Sigmoid colon (tissue), 4 donors: ENCODE results near the gene TBC1D22A.

Experiments
- EP300 ChIP-seq, 4 donors: sonication (generic); formaldehyde crosslinking; IDR thresholded peaks; one replicate each; pipeline ENCODE4 v1.6.1; 2017; ENCODE audit warnings: antibody characterized with exemption in 4 of 4
- POLR2A ChIP-seq, 2 donors: fragments of 450-650 bp; IDR thresholded peaks; one replicate each; pipeline ENCODE4 v1.6.1; 2016; ENCODE audit warnings: antibody characterized with exemption in 2 of 2, mild to moderate bottlenecking in 2 of 2, moderate library complexity in 2 of 2
- TF ChIP-seq, protein P1 (sequence below), 4 experiments: fragments of 450-650 bp in 3 of 4; fragments of 200-600 bp in 1 of 4; IDR thresholded peaks; one replicate each; pipeline ENCODE4 v1.5.1; 2016 to 2019; ENCODE audit warnings: antibody characterized with exemption in 4 of 4, mild to moderate bottlenecking in 3 of 4, moderate library complexity in 2 of 4

DNA sequence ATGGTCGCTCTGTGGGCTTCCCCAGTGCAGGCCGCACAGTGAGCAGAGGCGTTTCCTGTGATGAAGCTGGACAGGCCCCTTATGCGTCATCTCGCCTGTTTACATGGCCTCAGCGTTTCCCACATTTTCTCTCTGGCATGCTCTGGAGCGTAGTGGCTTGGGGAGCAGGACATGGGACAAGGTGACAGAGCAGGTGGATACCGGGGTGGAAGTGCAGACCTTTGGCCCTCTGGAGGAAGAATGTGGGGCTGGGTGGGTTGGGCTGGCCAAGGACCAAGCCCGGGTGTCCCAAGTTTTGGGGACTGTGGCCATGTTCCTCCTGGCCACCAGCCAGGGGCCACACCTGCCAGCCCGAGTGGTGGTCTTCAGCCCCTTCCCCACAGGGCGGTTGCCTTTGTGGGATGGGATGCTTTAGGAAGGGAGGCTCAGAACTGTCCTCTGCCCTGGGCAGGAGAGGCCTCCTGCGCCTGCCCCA is 446.6 kb downstream of the TBC1D22A start:
- TF ChIP-seq EP300 (IDR thresholded peaks at IDR 0.05) (no peak), POLR2A (IDR thresholded peaks at IDR 0.05) (no peak)
- TF ChIP-seq, protein P1, sequence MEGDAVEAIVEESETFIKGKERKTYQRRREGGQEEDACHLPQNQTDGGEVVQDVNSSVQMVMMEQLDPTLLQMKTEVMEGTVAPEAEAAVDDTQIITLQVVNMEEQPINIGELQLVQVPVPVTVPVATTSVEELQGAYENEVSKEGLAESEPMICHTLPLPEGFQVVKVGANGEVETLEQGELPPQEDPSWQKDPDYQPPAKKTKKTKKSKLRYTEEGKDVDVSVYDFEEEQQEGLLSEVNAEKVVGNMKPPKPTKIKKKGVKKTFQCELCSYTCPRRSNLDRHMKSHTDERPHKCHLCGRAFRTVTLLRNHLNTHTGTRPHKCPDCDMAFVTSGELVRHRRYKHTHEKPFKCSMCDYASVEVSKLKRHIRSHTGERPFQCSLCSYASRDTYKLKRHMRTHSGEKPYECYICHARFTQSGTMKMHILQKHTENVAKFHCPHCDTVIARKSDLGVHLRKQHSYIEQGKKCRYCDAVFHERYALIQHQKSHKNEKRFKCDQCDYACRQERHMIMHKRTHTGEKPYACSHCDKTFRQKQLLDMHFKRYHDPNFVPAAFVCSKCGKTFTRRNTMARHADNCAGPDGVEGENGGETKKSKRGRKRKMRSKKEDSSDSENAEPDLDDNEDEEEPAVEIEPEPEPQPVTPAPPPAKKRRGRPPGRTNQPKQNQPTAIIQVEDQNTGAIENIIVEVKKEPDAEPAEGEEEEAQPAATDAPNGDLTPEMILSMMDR (IDR thresholded peaks at IDR 0.05) = no peak
